ENCODE data around the gene HIGD1A. TPM values are rescaled to one million over a fixed set of nuclear protein-coding genes. Genes with fewer than 3 reads are reported as not detected.

The HIGD1A gene
- polyA plus RNA-seq, 1 experiment = 225 TPM

DNA sequence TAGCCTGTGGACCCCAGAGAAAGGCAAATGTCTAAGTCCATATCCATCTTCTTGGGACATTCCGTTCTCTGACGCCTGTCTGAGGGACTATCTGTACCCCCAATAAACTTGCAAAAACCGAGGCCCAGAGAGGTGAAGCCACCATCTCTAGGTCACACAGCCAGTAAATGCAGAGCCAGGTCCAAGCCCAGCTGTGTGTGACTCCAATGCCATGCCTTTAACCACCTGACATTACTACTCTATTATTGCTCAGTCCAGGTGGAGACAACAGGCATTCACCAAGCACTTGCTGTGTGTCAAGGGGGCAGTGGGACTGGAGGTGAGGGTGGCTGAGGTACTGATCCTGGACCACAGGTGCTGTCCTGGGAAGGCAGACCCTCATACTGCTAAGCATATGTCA, 46.0 kb upstream of the HIGD1A start:
- Histone ChIP-seq H3K27me3 (ENCODE audit: control insufficient read depth, insufficient read depth, low read length) (peaks cover 24% of the 10 kb centered on the region), H3K9me3 (ENCODE audit: control insufficient read depth, insufficient read depth, low read length) (no peaks in the 10 kb centered on the region), H3K27ac (ENCODE audit: low read depth, low read length) (no peak overlapping the region), H3K4me3 (ENCODE audit: low read depth, low read length) (no peak overlapping the region)
- no peak for DNase-seq (ENCODE audit: low read depth, low spot score)
- ChIA-PET POLR2A (no interaction called here), CTCF (no interaction called here)
- TF ChIP-seq, protein P1, sequence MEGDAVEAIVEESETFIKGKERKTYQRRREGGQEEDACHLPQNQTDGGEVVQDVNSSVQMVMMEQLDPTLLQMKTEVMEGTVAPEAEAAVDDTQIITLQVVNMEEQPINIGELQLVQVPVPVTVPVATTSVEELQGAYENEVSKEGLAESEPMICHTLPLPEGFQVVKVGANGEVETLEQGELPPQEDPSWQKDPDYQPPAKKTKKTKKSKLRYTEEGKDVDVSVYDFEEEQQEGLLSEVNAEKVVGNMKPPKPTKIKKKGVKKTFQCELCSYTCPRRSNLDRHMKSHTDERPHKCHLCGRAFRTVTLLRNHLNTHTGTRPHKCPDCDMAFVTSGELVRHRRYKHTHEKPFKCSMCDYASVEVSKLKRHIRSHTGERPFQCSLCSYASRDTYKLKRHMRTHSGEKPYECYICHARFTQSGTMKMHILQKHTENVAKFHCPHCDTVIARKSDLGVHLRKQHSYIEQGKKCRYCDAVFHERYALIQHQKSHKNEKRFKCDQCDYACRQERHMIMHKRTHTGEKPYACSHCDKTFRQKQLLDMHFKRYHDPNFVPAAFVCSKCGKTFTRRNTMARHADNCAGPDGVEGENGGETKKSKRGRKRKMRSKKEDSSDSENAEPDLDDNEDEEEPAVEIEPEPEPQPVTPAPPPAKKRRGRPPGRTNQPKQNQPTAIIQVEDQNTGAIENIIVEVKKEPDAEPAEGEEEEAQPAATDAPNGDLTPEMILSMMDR (IDR thresholded peaks at IDR 0.05; ENCODE audit: low read depth, low read length) = no peak

DNA sequence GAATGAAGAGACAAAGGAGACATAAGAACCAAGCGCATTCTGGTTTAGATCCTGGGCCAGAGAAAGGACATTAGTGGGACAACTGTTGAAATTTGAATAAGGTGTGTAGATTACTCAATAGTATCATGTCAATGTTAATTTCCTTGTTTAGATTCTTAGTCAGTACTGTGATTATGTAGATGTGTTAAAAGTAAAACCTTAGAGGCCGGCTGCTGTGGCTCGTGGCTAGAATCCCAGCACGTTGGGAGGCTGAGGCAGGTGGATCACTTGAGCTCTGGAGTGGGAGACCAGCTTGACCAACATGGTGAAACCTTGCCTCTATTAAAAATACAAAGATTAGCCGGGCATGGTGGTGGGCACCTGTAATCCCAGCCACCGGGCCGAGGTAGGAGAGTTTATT, 44.7 kb upstream of the HIGD1A start:
- no peak for DNase-seq (ENCODE audit: low read depth, low spot score)
- POLR2A ChIA-PET = no interaction called here
- Histone ChIP-seq H3K9me3 (ENCODE audit: control insufficient read depth, insufficient read depth, low read length) (no peaks in the 10 kb centered on the region), H3K4me3 (ENCODE audit: low read depth, low read length) (no peak overlapping the region), H3K27ac (ENCODE audit: low read depth, low read length) (no peak overlapping the region), H3K27me3 (ENCODE audit: control insufficient read depth, insufficient read depth, low read length) (peaks cover 24% of the 10 kb centered on the region)
- TF ChIP-seq, protein P1 (IDR thresholded peaks at IDR 0.05; ENCODE audit: low read depth, low read length) = no peak
- CTCF ChIA-PET = no interaction called here

DNA sequence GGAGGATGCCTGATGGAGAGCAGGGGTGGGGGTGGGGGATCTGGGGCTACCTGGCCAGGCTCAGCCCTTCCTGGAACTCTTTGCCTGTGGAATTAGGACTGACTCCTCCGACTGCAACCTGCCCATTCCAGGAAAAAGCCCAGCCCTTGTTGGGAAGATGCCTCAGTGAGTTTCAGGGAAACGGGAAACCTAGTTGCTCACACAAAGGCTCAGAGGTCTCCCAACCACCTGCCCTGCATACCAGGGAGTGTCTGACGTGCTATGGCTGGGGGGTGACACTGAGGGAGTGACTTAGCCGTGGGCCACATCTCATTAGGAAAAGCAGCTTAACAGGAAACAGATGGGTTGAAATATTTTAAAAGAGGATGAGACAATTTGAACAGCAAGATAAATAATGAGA, 43.4 kb upstream of the HIGD1A start:
- no peak for DNase-seq (ENCODE audit: low read depth, low spot score)
- peaks cover 26% of the 10 kb centered on the region for H3K27me3 ChIP-seq (ENCODE audit: control insufficient read depth, insufficient read depth, low read length)
- no peak overlapping the region for H3K4me3 ChIP-seq (ENCODE audit: low read depth, low read length)
- CTCF ChIA-PET = no interaction called here
- no peak overlapping the region for H3K27ac ChIP-seq (ENCODE audit: low read depth, low read length)
- TF ChIP-seq, protein P1 (IDR thresholded peaks at IDR 0.05; ENCODE audit: low read depth, low read length) = no peak
- H3K9me3 ChIP-seq (ENCODE audit: control insufficient read depth, insufficient read depth, low read length) = no peaks in the 10 kb centered on the region
- POLR2A ChIA-PET = interaction anchor here (0.7 kb wide), 1 partner anchor 12 kb away, joined by 10 read pairs; no protein-coding TSS in a partner anchor

GRCh38 chr3:42846685-42847522, 42.6 kb upstream of the HIGD1A start:
- H3K27me3 ChIP-seq (ENCODE audit: control insufficient read depth, insufficient read depth, low read length) = peaks cover 23% of the 10 kb centered on the region
- ChIA-PET POLR2A (no interaction called here), CTCF (interaction anchor here (1.2 kb wide), 1 partner anchor 67 kb away, joined by 3 read pairs; no protein-coding TSS in a partner anchor)
- H3K9me3 ChIP-seq (ENCODE audit: control insufficient read depth, insufficient read depth, low read length) = no peaks in the 10 kb centered on the region
- H3K27ac ChIP-seq (ENCODE audit: low read depth, low read length) = no peak overlapping the region
- TF ChIP-seq, protein P1 (IDR thresholded peaks at IDR 0.05; ENCODE audit: low read depth, low read length) = no peak
- H3K4me3 ChIP-seq (ENCODE audit: low read depth, low read length) = no peak overlapping the region
- DNase-seq (ENCODE audit: low read depth, low spot score) = no peak

DNA sequence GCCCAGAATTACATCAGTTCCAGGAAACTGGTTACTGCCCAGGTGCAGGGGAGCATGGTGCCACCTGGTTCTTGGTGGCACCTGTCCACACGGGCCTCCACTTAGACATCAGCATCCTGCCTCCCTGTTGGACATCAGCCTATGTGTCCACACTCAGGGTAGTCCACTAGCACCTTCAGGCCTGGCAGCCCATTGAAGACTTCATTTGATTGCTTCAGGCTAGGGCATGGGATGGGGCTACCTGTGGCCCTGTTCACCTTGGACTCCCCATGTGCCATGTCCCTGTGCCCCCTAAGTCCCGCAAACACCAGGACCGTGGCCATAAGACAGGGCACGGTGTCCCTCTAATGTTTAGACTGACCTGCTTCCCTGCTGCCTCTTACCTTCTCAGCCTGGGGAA, 40.5 kb upstream of the HIGD1A start:
- H3K9me3 ChIP-seq (ENCODE audit: control insufficient read depth, insufficient read depth, low read length) = no peaks in the 10 kb centered on the region
- TF ChIP-seq, protein P1 (IDR thresholded peaks at IDR 0.05; ENCODE audit: low read depth, low read length) = no peak
- ChIA-PET CTCF (no interaction called here), POLR2A (no interaction called here)
- H3K27me3 ChIP-seq (ENCODE audit: control insufficient read depth, insufficient read depth, low read length) = peaks cover 6% of the 10 kb centered on the region
- H3K4me3 ChIP-seq (ENCODE audit: low read depth, low read length) = no peak overlapping the region
- H3K27ac ChIP-seq (ENCODE audit: low read depth, low read length) = no peak overlapping the region
- no peak for DNase-seq (ENCODE audit: low read depth, low spot score)

Measured in AG04450 (cell line).